H7 (cell line): ENCODE measurements around the gene SCN8A. TPM values are rescaled to one million over a fixed set of nuclear protein-coding genes. Genes with fewer than 3 reads are reported as not detected.

ENCODE experiments used
- DNase-seq: peaks from one replicate; pipeline ENCODE4 v3.0.0; 2012
- H3K27me3 ChIP-seq: 2 replicates; pipeline ENCODE4 v1.6.0; 2011; ENCODE audit warnings: mild to moderate bottlenecking, low read length; ENCODE audit not compliant: control insufficient read depth, insufficient read depth
- H3K36me3 ChIP-seq: replicated peaks from 2 replicates; pipeline ENCODE4 v1.5.1; 2011; ENCODE audit warnings: low read length; ENCODE audit not compliant: control insufficient read depth, insufficient read depth
- H3K4me3 ChIP-seq: 2 replicates; pipeline ENCODE4 v1.5.1; 2011; ENCODE audit warnings: low read depth, mild to moderate bottlenecking, control low read depth, low read length, moderate library complexity; ENCODE audit not compliant: insufficient read depth
- total RNA-seq: library from RNA; depleted of rRNA; stranded (reverse); fragments of >200 nt; shearing (Covaris generic); gene quantifications from 2 replicates; pipeline ENCODE4 v1.2.3, GENCODE V29; 2014; rRNA removed

Gene SCN8A
- total RNA-seq, 1 experiment from 2014 or later: 3.9 TPM

DNA sequence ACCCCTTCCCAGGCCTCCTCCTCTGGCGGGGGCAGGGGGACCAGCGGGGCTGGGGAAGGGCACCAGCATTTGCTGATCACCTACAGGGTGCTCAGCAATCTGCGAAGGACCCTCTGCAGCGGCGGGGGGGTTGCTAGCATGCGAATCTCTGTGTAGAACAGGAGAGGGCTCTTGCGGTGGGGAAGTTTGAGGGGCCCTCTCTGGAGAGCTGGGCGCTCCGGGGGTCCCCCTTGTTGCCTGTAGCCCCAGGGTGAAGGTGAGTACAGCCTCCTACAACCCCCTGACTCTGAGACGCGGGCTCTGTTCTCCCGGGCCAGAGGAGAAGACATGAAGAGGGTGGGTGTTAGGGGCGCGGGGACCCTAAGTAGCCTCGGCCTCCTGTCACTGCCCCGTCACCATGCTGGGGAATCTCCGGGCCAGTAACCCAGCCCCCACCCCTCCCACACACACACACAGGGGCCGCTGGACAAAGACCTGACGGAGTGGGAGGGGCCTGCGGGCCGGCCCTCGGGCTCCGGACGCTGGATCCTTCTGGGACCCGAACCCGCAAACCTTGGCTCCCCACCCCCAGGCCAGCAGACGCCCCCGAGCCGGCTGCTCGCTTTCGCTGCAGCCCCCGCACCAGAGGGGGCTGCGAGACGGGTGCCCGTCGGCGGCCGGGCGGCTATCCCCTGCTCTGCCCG, 256.8 kb downstream of the SCN8A start:
- Histone ChIP-seq H3K4me3 (peak overlapping the region; percentile 76), H3K27me3 (peaks cover 53% of the 10 kb centered on the region), H3K36me3 (no peaks in the 10 kb centered on the region)
- DNase-seq: peak; percentile 88

DNA sequence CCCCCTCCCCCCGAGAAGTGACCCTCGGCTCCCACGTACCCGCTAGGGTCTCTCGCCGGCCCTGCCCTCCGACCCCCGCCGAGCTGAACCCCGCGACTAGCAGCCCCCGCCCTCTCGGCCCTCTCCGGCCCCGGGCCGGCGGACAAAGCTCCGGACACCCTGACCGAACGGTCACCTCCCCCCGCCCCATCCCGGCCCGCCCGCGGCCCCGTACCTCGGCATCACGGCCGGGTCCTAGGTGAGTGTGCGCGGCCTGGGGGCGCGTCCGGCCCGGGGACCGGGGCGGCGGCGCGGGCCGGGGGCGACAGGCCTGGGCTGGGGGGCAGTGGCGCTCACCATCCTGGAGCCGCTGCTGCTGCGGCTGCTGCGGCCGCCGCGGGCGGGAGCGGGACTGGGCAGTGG, 257.3 kb downstream of the SCN8A start, which contains the start of gene FIGNL2:
FIGNL2 (minus strand) TSS at position 393 of the 402 bp plus-strand sequence. CDS start 26,305 bp downstream, outside the sequence.
- H3K36me3 ChIP-seq: no peaks in the 10 kb centered on the region
- H3K4me3 ChIP-seq: peak within 1 kb of the TSS; percentile 76
- H3K27me3 ChIP-seq: peaks cover 53% of the 10 kb centered on the region
- DNase-seq: no peak

DNA sequence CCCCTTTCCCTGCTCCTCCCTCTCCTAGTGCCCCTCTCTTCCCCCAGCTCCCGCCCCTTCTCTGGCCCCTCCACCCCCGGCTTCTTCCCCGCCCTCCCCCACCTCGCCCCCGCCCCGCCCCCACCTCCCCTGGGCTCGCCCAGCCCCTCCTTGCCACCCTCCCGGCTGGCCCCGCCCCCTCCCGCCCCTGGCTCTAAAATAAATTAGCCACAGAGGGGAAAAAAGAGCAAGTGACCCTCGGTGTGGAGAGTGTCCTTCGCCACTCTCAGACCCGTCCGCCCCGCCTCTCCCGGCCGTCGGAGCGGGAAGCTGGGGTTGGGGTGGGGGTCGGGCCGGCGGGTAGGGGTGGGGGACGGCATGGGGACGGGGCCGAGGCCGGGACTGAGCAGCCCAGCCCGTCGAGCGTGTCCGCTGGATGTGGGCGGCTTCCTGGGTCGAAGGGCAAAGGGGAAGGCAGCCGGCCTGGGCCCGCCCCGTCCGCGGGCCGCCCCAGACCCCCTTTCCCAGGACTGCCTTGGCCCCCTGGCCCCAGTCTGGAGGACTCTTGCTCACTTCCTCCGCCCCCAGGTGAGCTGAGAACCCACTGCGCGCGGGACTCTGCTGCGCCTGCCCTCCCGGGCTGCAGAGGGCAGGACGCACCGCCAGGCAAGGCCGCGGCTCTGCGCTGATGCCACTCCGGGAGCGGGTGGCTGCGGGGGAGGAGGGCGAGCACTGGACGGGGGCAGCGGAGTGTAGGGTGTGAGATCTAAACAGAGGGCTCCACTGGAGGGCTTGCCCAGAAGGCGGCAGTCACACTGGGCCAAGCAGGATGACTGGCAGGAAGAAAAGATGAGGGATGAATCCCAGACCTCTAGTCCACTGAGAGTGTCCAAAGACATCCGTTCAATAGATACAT, 258.1 kb downstream of the SCN8A start:
- Histone ChIP-seq H3K4me3 (peak overlapping the region; percentile 63), H3K27me3 (peaks cover 57% of the 10 kb centered on the region), H3K36me3 (no peaks in the 10 kb centered on the region)
- peak; percentile 99 for DNase-seq

DNA sequence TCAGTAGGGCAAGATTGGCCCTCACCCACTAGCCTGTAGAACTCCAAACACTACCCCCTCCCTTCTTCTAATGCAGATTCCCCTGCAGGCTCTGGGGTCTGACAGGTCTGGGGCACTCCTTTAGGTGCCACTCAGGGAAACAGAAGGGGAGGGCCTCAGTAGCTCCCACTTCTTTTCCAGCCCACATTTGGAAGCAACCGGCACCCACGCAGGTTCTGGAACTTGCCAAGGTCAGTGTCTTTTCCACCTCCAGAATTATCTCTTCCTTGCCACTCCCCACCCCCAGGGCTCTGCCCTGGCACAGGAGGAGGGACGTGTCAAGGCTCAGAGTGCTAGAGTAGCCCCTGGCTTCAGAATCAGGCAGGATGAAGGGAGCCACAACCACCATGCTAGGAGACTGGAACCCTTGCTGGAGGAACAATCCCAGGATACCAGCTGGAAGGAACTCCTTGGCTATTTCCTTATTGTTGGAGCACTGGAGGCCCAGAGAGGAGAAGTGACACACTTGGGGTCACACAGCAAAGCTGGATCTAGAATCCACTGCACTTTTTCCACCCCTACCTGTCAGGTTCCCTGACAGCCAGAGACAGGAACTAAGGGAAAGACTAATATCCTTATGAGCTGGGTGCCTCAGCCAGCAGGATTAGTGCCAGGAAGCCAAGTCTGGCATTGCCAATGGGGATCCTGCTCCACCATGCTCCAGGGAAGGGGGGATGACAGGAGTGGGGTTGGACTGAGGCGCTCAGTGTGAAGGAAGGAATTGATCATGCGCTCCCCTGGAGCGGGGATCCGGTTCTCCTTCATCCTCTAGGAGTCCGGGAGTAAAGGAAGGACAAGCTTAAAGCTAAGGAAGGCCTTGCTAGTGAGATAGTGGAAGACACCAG, 259.3 kb downstream of the SCN8A start:
- Histone ChIP-seq H3K36me3 (no peaks in the 10 kb centered on the region), H3K27me3 (peaks cover 54% of the 10 kb centered on the region), H3K4me3 (no peak overlapping the region)
- no peak for DNase-seq

DNA sequence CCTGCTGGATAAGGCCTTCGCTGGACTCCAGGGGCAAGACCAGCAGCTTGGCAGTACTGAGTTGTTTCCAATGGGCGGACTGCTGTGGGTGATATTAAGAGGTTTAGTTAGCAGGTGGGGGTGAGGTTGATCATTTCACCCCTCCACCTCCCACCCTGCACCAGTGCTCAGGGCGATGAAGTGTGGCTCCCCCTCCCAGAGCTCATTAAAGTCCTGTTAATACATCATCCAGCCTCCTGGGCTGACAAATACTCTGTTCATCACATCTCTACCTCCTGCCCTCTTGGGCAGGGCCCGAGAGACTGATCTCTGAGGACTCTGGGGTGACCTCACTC, 259.9 kb downstream of the SCN8A start:
- H3K4me3 ChIP-seq: no peak overlapping the region
- no peaks in the 10 kb centered on the region for H3K36me3 ChIP-seq
- H3K27me3 ChIP-seq: peaks cover 52% of the 10 kb centered on the region
- DNase-seq: peak; percentile 24

DNA sequence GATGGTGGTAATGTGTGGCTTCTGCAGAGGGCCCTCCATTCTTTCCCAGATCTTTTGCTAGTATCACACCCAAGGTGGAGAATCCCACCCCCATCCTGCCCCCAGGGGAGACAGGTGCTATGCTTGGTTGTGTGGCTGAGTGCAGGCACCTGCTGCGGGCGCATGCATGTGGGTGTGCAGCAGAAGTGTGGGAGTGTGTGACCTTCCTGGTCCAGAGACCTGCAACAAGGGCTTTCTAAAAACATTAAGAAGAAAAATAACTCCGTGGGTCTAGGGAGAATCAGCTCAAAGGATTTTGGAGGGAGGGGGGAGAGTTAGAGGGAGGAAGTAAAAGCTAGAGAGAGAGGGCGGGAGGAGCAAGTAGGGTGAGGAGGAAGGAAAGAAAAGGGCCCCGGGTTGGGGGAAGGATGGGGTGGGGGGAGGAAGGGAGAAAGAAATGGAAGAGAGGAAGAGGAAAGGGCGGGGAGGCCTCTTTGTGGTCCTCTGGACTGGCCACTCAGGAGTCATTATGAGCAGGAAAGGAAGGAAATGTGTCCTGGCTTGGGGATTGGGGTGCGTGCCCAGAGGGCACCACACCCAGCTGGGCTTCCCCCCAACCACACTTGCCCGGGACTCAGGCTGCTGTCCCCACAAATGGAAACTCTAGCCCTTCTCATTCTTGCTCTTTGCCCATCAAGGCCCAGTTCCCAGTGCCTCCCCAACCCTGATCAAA, 260.5 kb downstream of the SCN8A start:
- DNase-seq: peak; percentile 21
- Histone ChIP-seq H3K4me3 (no peak overlapping the region), H3K27me3 (peaks cover 46% of the 10 kb centered on the region), H3K36me3 (no peaks in the 10 kb centered on the region)

DNA sequence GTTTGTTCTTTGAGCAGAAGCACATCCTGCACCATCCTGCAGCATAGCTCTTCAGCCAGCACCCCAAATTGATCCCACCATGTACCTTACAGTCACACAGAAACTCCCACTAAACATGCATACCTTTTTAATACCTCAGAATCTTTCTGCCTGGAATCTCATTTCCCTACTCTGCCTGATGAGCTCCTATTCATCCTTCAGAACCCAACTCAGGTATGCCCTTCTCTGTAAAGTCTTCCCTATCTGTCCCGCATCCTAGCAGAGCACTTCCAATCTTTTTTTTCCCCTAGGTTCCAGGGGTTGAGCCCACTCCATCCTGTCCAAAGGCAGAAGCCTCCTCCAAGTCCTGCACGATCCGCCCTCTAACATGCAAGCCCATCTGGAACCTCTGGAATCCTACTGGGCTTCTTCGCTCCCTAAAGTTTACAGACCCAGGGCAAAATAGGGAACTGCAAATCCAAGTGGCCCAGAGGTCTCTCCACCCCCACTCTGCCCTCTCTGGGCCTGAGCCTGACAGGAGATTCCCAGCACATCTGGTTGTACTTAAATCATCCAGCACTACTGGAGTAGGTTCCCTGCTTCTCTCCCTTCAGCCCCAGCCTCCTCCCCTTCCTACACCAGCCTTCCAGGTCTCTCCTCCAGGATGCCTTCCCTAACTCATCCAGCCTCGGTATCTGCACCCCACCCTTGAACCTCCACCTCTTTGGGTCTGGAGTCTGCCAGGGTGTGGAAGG, 261.5 kb downstream of the SCN8A start:
- peaks cover 41% of the 10 kb centered on the region for H3K27me3 ChIP-seq
- peak; percentile 58 for DNase-seq
- no peak overlapping the region for H3K4me3 ChIP-seq
- H3K36me3 ChIP-seq: no peaks in the 10 kb centered on the region

DNA sequence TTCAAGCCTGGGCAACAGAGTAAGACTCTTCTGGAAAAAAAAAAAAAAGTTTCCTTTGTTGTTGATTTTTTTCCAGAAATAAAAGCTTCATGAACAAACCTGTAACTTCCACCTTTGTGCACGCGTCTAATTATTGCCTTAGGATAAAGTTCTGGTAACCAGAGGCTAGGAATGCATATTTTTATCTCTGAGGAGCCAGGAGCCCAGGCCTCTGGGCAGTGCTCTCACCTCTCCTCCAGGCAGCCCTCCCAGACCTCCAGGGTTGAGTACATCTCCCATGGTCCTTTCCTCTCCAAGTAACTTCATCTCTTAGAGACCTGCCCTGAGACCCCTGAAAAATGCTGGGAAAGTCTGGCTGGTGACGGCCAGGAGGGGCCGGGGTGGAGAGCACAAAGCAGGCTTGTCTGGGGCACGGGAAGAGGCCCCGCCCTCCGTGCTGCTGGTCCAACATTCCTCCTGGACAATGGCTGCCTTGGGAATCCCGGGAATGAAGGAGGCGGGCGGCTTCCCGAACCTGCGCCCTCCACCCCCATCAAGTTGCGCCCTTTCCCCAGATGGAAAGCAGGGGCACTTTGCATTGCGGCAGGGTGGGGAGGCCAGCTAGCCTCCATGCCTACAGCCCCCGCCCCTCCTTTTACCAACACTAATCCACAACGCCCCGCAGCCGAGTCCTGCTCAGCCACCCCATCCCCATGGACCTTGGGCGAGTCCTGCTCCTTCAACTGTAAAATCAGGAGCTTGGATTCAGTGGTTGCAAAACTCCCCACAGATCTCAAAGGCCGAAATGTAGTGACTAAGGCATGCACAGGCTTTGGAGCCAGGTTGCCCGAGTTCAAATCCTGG, 264.8 kb downstream of the SCN8A start:
- peak; percentile 94 for DNase-seq
- peaks cover 21% of the 10 kb centered on the region for H3K27me3 ChIP-seq
- peak overlapping the region; percentile 51 for H3K4me3 ChIP-seq
- no peaks in the 10 kb centered on the region for H3K36me3 ChIP-seq

DNA sequence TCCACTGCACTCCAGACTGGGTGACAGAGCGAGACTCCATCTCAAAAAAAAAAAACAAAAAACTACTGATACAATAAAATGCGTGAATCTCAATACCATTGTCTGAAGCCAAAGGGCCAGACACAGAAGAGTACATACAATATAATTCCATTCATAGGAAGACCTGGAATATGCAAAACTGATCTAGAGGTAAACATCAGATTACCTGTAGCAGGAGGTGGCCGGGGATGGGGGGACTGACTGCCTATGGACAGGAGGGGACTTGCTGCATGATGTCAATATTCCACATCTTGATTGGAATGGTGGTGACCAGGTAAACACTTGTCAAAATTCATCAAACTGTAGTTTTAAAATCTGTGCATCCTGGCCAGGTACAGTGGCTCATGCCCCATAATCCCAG, 270.0 kb downstream of the SCN8A start:
- no peak for DNase-seq
- peaks cover 14% of the 10 kb centered on the region for H3K27me3 ChIP-seq
- H3K36me3 ChIP-seq: no peaks in the 10 kb centered on the region
- no peak overlapping the region for H3K4me3 ChIP-seq

Other genes with a start within 250 kb of the SCN8A start
- gene CELA1, start 244.6 kb upstream of the SCN8A start, total RNA-seq: not detected in 2 replicates
- gene GALNT6, start 199.8 kb upstream of the SCN8A start, total RNA-seq: 22.8 and 37.0 TPM in 2 replicates
- gene SLC4A8, start 166.4 kb upstream of the SCN8A start, total RNA-seq: 3.9 and 4.6 TPM in 2 replicates